GM19043 (cell line): ENCODE measurements around the gene DCLRE1B.
"Not testable (repeated sequence)": the region's sequence is repeated elsewhere in the genome, so short reads cannot be mapped to it uniquely, and the experiment has no call there.

ENCODE experiments used
- ATAC-seq: cut with Tn5 transposase; IDR thresholded peaks from one replicate; pipeline ENCODE4 v1.9.1; 2021; ENCODE audit warnings: low read depth; ENCODE audit not compliant: unreplicated experiment

DCLRE1B gene

DNA sequence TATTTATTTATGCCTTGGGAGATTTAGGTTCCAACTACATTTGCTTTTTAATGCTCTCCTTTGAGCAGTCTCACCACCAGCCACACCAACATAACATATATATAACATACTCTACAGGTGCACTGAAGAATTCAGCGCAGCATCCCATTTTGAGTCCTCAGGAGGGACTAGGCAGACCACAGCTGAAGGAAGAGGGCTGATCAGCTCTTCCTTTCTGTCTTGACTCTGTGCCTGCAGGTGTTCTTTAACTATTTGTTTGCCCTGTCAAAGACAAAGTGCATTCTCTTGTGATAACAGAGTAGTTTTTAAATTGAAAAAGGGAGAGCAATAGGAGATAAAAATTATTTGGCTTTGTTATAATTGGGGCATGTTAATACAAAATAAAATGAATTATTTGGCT, 41.0 kb downstream of the DCLRE1B start:
- no peak for ATAC-seq

DNA sequence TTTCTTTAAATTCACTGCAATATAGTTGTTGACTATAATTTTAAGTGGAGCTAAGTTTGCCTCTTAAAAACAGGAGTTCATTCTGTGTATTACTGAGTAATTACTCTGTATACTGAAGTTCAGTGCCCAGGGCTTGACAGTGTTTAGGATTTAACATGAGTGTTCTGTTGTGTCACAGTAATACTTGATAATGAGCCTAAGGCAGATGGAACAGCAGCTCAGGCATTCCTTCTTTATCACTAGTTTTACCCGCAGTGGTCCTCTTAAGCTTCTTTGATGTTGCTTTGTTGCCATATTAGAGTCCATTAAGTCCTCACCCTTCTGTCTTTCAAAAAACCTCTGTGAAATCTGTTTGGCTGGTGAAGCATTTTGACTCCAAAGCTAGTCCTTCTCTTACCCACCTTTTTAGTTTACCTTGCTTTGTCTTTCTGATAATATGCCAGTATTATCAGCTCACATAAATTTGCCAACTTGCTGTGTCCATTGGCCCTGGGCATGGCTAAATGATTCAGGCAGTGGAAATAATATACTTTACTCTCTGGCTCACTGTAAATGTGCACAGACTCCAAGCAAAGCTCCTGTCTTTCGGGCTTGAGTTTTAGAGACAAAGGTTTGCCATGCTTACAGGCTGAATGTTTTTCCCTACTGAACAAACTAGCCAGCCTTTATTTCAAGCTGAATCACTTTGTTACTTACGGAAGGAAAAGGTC, 41.7 kb downstream of the DCLRE1B start:
- no peak for ATAC-seq

DNA sequence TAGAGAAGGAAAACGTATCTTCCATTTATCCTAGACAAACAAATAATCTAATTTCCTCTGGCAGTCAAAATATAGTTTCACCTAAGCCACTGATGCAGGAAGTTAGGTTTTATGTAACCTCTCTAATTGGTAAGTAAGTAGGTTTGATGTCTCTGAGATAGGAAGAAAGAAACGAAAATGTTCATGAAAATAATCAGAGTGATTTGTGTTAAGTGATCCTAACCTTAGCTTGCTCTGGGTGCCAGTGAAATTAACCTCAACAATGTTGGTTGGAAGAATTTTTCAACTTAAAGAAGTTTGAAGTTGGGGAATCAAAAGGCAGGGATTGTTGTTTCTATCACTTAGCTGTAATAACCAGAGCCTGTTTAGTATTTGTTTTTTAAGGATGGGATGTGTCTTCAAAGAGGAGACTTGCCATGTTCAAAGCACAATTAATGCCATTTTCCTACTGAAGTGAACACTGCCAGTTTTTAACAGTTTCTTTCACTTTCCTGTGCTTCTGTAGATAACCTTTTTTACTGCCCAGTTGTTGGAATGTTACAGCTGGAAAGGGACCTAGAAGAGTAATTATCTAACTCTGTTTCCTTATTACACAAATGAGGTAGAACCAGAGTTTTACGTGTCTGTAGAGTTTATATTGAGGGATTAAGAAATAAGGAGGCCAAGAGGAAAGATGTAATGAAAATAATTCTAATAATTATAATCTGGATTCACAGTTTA, 42.4 kb downstream of the DCLRE1B start:
- ATAC-seq, result no peak

DNA sequence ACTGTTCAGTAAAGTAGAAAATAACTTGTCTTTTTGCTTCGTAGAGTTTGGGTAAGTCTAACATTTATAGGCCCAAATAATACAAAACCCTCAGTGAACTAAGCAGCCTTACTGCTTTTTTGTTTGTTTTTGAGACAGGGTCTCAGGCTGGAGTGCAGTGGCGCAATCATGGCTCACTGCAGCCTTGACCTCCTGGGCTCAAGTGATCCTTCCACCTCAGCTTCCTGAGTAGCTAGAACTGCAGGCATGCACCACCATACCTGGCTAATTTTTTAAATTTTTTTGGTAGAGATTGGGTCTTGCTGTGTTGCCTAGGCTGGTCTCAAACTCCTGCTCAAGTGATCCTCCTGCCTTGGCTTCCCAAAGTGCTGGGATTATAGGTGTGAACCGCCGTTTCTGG, 43.0 kb downstream of the DCLRE1B start:
- ATAC-seq, result not testable (repeated sequence)

DNA sequence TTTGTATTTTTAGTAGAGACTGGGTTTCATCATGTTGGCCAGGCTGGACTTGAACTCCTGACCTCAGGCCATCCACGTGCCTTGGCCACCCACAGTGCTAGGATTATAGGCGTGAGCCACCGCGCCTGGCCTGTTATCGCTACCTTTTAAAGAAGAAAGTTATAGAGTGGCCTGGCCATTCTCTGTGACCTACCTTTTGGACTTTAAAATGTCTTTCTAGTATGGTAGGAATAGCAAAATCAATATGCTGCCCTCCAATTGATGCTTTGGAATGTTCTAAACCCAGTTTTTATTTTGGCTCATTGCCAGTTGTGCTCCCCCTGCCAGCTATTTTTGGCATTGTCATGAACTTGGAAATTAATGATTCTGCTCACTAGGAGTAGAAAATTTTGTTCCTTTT, 43.9 kb downstream of the DCLRE1B start:
- ATAC-seq, result no peak

DNA sequence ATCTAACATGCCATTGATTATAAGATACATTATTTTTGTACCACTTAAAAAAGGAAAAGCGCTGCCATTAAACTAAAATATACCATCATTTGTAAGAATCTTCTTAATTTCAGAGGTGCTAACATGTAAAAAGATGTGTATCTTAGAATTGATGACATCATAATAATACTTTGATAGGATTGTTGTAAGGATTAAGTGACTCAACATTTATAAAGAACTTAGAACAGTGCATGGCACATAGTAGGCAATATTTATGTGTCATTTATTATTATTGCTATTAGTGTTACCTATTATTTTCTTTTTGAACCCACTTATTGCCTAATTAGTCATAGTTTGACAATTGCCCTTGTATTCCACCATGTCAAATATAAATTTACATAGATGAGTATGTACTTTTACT, 45.8 kb downstream of the DCLRE1B start:
- no peak for ATAC-seq

DNA sequence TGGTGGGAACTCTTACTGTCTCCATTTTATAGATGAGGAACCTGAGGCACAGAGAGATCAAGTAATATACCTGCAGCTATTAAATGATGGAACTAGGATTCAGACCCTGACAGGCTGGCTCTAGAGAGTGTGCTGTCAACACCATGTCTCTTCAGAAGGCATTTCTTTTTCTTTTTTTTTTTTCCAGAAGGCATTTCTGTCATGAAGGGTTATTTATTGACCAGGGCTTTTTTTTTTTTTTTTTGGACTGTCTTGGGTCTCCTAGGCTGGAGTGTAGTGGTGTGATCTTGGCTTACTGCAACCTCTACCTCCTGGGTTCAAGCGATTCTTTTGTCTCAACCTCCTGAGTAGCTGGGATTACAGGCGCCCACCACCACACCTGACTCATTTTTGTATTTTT, 46.6 kb downstream of the DCLRE1B start:
- no peak for ATAC-seq

DNA sequence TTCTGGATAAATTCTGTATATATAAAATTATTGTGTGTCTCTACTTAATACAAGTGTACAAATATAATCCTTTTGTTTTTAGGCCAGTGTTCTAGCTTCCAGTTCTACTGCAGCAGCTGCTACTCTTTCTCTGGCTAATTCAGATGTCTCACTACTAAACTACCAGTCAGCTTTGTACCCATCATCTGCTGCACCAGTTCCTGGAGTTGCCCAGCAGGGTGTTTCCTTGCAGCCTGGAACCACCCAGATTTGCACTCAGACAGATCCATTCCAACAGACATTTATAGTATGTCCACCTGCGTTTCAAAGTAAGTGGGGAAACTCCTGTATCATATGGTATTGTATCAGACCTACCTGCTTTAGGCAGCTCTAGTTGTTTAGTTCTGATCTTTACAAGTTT, 52.9 kb downstream of the DCLRE1B start:
- ATAC-seq, result no peak

DNA sequence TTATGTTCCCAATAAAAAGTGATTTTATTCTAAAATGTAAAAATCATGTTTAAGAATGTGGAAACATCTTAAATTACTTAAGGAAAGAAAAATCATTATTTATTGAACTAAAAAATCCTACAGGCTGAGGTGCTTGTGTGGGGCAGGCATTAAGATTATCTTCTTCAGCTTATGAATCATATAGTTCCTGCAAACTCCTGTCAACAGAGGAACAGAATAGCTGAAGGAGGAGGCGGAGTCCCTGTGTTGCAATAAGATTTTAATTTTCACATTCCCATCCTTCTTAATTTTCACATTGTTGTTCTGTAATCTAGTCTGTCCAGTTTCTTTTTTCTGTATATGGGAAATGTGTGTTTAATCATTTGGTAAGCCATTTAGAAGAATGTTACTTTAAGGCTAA, 53.6 kb downstream of the DCLRE1B start:
- ATAC-seq, result no peak

DNA sequence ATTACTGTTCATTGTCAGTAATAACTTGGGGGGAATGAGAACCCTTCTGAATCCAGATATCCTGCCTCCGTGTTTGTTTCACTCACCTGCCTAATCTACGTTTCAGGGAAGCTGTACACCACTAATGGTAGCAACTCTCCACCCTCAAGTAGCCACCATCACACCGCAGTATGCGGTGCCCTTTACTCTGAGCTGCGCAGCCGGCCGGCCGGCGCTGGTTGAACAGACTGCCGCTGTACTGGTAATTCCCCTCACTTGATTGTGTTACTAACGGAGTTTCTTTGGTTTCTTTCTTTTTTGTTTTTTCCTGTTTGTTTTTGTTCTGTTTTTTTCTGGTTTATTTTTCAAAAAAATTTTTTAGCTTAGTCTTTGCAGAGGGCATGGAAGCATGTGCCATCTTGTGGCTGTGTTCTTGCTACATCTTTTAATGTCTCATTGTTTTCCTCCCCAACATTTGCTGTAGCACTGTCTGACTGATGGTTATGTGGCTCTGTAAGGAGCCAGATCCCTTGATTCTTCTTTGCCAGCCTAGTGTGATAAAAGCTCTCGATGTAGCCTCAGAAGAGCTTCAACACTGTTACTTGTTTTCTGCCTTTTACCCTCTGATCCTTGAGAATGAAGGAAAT, 58.3 kb downstream of the DCLRE1B start:
- no peak for ATAC-seq
